SKM-1 (cell line): Measurements from ENCODE around the gene PPP1CC.
"Not testable (repeated sequence)": the region's sequence is repeated elsewhere in the genome, so short reads cannot be mapped to it uniquely, and the experiment has no call there.

ENCODE experiments used
- DNase-seq: peaks from one replicate; lab custom pipeline; 2025; ENCODE audit not compliant: unreplicated experiment; lab: John Stamatoyannopoulos, UW

Gene PPP1CC

DNA sequence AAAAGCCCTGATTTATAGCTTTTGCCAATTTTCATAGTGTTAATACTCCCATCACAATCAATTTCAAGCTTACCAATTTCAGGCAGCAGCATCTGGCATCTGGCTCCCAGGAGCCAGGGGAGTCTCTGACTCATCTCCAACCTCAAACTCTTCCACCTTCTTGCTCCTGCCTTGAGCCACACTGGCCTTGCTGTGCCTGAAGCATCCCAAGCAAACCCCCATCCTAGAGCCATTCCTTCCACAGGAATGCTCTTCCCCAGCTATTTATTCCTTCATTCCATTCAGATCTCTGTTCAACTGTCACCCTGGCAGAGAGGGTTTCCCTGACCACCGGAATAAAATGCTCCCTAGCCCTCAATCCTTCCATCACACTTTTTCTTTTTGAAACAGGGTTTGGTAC is 13.9 kb upstream of the PPP1CC start:
- no peak for DNase-seq

DNA sequence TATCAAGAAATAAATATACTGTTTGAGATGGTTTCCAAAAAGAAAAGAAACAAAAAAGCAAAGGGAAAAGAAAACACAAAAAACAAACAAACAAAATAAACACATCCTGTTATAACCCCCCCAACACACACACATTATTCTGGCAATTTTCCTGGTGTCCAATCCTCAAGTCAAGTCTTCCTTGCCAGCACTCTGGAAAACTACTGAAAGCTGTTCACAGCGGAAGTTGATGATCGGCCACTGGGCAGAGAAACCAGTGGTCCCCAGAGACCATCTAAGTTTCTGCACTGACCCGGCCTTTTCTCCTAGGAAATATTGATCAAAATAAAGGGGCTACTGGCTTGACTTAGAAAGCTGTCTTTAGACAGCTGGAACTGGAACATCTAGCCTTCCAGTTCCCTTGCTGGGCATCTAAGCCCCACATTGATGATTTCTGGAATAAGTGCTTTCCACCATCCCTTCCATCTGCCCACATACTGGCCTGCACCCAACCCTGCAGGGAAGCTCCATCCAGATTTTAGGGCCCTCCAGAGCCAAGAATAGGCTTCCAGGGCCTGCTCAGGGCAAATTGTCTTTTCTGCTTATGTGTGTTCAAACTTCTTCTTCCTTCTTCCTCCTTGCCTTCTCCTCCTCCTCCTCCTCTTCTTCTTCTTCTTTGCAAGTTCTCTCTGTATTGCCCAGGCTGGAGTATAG is 11.6 kb upstream of the PPP1CC start:
- DNase-seq: no peak

DNA sequence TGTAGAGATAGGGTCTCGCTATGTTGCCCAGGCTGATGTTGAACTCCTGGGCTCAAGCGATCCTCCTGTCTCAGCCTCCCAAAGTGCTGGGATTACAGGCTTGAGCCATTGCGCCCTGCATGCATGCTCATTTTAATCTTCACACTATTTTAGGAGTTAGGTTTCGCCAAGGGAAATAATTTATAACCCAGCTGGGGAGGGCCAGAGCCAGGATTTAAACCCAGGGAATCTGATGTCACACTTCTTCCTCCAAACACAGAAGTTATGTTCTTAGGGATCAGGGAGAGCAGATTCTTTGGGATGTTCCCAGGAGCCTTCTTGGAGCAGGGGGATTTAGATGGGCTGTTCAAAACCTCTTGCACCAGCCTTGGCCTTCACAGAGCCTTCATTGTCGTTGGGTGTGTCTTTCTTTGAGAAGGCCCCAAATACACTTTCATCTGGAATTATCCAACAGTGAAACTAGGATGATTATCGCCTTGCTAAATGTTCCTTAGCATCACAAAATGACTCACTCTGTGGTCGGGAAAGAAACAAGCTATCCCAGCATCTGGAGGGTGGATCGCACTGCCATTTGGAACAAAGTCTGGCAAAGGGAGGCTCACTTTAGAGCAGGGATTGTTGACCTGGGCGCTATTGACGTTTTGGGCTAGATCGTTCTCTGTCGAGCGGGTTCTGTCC is 8.2 kb upstream of the PPP1CC start:
- DNase-seq: no peak

DNA sequence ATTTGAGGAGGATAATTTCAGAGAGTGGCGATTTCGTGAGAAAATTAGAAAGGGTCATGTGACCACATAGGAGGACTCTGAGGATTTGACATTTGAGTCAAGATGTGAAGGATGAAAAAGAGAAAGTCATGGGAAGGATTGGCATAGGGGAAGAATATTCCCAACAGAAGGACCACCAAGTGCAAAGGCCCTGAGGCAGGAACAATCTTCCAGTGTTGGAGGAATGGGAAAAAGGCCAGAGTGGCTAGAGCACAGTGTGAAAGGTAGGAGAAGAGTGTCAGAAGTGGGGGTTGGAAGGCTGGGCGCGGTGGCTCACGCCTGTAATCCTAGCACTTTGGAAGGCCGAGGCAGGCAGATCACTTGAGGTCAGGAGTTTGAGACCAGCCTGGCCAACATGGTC is 3.9 kb upstream of the PPP1CC start:
- no peak for DNase-seq

DNA sequence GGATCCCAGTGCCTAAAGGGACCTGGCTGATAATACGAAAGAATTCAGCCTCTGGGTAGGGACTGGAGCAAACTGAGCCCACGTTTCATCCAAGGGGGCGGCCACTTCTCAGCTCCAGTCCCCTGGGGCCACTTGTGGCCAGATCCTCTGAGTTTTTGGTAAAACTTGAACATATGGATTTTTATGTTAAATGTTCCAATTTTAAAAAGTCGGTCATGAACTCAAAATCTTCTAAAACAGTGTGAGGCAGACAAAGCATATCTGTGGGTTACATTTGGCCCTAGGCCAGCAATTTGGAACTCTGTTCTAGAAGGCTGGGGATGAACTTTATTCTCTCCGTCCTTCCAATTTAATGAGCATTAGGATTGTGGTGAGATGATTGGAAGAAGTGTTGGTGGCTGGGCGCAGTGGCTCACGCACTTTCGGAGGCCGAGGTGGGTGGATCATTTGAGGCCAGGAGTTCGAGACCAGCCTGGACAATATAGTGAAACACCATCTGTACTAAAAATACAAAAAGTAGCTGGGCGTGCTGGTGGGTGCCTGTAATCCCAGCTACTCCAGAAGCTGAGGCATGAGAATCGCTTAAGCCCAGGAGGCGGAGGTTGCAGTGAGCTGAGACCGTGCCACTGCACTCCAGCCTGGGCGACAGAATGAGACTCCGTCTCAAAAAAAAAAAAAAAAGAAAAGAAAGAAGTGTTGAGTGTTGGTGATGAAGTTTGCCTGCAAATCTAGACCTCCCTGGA is 3.0 kb upstream of the PPP1CC start:
- no peak for DNase-seq

DNA sequence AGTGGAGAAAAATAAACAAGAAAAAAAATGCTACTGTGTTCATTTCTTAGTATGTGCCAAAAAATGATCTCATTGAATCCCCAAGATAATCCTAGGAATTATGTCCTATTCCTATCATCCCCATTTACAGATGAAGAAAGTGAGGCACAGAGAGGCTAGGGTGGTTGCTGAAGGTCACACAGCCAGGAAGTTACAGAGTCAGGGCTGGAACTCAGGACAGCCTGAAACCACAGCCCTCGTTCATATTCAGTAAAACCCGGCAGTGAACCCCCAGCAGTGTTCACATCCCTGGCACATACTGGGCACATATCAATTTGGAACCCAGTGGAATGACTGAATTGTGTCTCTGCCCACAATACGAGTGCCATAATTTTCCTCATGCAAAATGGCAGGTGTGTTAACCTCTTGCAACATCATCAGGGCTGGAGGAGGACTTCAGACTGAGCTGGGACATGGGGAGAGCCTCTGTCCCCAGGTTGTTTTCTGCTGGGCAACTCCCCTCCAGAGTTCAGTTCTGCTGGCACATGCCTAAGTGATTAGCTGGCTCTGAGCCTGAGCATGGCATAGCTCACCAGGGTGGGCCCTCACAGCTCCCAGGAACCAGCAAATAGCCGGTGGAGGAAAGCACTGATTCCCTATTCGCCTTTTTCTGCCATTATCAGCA is 2.0 kb upstream of the PPP1CC start:
- no peak for DNase-seq

DNA sequence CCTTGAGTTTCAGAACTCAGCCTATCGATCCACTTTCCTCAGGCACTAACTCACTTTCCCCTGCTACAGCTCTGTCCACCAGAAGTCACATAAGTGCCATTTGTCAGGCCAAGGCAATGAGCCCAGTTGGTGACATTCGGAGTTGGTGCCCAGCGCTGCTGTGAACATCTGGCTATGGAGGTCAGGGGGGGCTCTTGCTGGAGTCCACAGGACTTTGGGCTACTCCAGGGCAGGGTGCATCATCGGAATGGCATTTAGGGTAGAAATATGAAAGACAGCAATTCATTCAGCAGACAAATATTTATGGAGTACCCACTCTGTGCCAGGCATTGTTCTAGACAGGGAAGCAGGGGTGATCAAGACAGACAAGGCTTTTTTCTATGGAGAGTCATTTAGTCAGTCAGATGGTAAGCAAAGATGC is 1.5 kb upstream of the PPP1CC start:
- DNase-seq: no peak

DNA sequence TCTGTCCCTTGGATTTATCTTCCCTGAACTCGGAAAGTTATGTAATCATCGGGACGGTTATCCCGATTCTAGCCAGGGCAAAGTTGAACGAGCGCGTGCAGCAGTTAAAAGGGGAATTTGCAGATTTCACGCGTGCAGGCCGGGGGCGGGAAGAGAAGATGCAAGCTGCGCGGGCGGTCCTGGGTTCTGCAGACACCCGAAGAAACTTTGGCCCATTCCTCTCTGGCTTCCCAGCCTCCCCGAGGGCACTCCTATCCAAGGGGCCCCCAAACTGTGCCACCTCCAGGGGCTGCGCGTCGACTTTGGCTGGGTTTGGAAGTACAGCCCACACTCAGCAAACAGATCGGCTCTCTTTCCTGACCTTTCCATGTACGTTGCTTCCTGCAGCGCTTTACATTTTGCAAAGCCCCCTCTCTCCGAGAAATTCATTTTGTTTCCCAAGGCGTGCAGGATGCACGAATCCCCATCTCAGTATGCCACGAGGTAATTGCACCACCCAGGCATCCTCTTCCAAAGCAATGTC is 941 bp upstream of the PPP1CC start:
- DNase-seq: no peak

DNA sequence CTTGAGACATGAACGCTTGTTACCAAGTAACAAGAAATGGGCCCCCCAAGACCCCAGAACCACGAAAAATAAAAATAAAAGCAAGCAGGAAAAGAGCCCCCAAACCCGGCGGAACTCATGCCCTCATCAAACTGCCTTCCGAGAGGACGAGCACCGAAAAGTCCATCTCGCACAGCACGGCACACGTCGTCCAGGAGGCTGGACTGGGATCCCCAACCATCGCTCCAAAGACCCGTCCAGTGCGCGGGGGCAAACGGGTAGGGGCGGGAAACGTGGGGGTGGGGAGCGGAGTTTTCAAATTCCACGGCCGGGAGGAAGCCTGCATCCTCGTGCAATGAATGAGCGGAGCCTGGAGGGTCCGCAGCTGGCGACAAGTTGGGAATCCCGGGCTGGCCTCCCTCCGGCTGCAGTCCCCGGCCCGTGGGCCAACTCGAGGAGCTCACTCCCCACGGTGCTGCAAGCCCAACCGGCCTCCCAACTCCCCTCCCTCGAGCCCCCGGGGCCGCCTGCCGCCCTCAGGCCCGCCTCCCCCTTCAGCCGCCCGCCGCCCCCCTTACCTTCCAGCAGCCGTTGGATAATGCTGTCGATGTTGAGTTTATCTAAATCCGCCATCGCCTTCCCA is 484 bp downstream of the PPP1CC start:
- no peak for DNase-seq

DNA sequence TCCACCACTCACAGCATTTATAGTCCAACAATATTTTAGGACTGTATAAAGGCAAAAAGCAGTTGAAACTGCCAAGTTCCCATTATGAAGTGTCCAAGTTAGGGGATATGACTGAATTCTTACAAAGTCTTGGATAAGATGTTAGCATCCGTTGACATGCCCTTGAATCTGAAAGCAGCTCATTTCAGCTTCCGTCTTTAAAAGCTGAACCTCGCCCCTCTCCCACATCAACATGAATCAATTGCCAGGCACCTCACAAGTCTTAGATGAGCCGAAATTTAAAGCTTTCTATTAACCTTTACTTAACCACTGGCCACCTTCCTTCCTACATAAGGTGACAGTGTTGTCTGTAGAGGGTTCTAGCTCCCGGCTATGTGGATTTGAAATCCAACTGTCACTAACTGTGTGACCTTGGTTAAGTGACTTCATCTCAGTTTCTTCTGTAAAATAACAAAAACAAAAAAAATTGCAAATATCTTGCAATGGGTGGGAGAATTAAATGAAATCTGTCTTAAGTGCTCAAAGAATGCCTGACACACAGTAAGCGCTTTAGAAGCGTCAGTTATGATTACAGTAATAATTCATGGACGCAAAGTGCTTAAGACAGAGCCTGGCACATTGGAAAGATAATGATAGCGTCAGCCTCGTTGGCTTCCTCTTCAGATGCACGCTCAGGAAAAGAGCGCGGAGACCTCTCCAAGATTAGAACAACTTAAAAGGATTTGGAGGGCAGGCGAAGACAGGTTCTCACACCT is 1.2 kb downstream of the PPP1CC start:
- DNase-seq: no peak

DNA sequence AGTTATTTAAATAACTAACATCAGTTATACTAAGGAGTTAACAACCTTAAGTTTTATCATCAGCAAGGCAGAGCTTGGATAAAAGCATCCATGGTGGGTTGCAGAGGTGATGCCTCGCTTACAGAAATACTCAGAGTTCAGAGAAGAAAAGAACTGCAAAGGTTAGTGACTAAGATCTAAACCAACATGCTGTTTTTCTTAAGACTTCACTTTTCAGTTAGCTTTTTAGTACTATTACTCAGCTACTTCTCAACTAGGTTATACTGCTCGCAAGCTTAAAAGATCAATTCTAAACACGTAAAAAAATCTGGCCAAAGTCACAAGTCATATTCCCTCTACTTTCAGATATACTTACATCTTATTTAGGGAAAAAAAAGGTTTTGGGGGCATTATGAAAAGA is 2.8 kb downstream of the PPP1CC start:
- DNase-seq: no peak

DNA sequence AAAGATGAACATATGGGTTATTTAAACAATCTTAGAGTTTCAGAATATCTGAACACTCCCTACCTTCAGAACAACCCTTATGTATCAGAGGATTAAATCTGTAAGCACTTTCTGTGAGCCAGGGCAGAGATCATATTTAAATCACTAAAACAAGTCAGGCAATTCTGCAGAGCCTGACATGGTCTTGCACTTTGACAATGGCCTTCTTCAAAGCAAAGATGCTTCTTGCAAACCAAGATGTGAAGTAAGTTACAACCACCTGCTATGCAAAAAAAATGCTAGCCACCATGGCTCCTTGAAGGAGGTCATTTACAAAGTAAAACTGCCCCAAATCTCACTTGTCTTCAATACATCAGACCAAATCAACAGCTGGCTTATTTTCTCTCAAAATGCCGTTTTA is 3.2 kb downstream of the PPP1CC start:
- DNase-seq: no peak

DNA sequence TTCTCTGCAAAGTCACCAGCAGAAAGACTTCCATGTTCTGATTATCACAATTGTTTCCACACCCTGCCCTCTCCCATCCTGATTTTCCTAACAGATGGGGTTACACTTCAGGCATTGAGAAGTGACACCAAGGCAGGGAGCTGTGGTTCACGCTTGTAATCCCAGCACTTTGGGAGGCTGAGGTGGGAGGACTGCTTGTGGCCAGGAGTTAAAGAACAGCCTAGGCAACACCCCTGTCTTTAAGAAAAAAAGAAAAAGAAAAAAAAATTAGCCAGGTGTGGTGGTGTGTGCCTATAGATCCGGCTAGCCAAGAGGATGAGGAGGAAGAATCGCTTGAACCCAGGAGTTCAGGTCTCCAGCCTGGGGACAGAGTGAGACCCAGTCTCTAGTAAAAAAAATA is 5.2 kb downstream of the PPP1CC start:
- DNase-seq: no peak

DNA sequence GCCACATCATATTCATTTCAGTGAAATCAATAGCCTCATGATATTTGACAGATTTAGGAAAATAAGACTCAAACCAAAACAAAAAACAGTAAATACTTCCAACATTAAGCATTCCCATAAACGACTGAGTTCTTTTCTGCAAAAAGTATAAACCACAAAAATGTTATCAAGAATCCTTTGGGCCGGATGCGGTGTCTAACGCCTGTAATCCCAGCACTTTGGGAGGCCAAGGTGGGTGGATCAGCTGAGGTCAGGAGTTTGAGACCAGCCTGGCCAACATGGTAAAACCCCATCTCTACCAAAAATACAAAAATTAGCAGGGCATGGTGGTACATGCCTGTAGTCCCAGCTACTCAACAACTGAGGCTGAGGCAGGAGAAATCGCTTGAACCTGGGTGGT is 5.7 kb downstream of the PPP1CC start:
- not testable (repeated sequence) for DNase-seq

DNA sequence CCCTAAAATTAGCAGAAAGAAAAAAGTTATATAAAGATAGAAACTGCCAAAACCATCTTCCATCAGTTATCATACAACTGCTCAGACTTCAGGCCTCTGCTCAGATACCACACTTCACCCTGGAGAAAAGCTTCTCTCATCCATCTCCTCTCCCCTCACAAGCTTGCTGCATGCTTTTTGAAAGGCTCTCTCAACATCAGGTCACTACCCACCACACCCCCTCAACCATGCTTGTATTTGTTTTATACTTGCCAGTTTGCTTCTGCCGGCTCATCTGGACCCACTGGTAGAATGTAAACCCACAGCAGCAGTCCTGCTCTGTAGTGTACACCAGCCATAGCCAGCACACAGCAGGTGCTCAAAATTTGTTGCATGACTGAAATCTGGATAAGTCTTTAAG is 8.8 kb downstream of the PPP1CC start:
- no peak for DNase-seq

DNA sequence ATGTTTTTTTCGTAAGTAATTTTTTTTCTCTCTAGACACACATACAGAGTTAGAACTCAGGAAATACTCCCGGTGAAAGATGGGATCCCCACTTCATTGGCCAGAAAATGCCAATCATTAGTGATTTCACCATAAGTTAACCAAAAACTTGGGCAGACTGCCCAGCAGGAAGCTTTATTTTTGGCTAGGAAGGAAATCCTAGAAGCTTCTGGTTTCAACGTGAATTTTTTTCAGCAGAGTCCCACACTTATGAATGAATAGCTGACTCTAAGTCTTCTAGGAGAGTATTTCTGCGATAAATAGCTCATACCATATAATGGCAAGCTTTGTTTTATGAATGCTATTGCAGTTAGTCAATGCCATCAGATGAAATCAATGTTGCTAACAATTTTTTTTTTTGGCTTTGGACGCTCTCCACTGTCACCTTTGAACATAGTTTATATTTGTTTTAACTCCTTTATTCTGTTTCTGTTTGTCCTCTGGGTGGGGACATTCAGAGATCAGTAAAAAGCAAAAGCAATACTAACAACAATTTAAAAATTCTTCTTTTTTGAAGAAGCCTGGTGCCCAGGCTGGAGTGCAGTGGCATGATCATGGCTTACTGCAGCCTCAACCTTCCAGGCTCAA is 9.5 kb downstream of the PPP1CC start:
- no peak for DNase-seq

DNA sequence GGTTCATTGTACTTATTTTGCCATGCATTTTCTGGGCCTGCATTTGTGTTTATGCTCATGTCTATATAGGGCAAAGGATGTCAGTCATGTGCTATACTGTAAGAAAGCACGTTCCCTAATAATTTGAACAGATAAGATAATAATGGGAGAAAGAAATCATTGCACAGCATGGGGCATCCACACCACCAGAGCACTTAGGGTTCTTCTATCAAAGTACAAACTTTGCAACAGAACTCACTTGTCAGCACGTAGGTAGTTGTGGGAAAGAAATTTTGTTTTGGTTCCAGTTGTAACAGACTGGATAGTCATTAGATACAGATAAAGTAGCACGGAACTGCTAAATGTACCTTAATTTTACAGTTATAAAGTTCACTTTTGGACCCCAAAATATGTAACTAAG is 10.1 kb downstream of the PPP1CC start:
- DNase-seq: no peak

DNA sequence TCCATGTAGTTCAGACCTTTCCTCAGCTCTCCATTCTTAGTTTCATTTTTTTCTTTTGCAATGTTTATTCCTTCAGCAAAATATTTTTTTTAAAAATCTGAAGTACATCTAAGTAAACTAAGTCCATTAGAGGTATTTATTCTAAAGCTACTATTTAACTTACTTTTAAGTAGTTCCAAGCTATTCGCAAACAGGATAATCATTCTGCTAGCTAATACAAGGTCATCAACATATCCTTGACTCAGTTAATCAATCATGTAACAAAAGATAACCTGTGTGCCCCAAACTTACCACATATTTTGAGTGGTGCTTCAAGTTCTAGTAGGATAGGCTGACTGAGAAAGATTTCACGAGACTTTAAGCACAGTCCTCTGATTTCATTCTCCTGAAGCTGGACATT is 11.2 kb downstream of the PPP1CC start:
- no peak for DNase-seq

DNA sequence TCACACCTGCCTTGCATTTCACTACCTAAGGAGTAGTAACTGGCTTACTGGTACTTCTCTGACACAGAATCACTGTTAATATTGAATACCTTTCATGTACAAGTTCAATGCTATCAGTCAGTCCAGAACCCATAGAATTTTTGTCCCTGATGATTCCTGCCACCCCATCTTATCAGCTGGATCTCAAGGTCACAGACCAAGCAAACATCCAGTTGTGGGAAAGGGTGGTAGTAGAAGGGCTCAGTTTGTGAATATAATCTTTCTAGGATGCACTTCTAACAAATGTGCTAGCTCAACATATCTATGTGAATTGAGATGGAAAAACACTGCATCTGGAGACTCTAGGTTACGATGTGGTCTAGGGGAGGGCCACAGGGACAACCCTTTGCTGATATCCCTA is 14.1 kb downstream of the PPP1CC start:
- DNase-seq: no peak
